NCI-H82 (cell line): ENCODE data around the gene GLTPD2.

Experiments used
- DNase-seq: peaks from one replicate; lab custom pipeline; 2025; lab: John Stamatoyannopoulos, UW

The GLTPD2 gene

GRCh38 chr17:4771519-4772234 lies 17.1 kb upstream of the GLTPD2 start, which contains the start of gene TM4SF5:
TSS of gene TM4SF5 (plus strand) at chr17:4771886. CDS start at chr17:4771923, 37 bp downstream.
- no peak for DNase-seq

GRCh38 chr17:4772235-4772613 lies 16.5 kb upstream of the GLTPD2 start:
- peak; percentile 45 for DNase-seq

GRCh38 chr17:4777969-4778760 lies 10.6 kb upstream of the GLTPD2 start:
- DNase-seq, result no peak

- DNase-seq, result no peak
Observed at GRCh38 chr17:4780325-4780955, 8.3 kb upstream of the GLTPD2 start.

GRCh38 chr17:4782652-4783051 lies 6.1 kb upstream of the GLTPD2 start:
- DNase-seq, result peak; percentile 74

GRCh38 chr17:4785311-4786105 lies 3.3 kb upstream of the GLTPD2 start:
- DNase-seq, result peak; percentile 56

GRCh38 chr17:4786106-4786511 lies 2.7 kb upstream of the GLTPD2 start, which contains the start of gene VMO1:
TSS of gene VMO1 (minus strand) at chr17:4786364. CDS start at chr17:4786352, 12 bp downstream.
- peak; percentile 95 for DNase-seq

- DNase-seq, result no peak
Observed at GRCh38 chr17:4786516-4786915, 2.2 kb upstream of the GLTPD2 start.

- DNase-seq, result no peak
Observed at GRCh38 chr17:4788159-4788806, 481 bp upstream of the GLTPD2 start.

- no peak for DNase-seq
Observed at GRCh38 chr17:4789701-4789950, 862 bp downstream of the GLTPD2 start.

- DNase-seq, result peak; percentile 92
Observed at GRCh38 chr17:4789951-4790704, 1.4 kb downstream of the GLTPD2 start.

- DNase-seq, result no peak
Observed at GRCh38 chr17:4790705-4791088, 1.9 kb downstream of the GLTPD2 start.

GRCh38 chr17:4795168-4795567 lies 6.4 kb downstream of the GLTPD2 start:
- no peak for DNase-seq

- DNase-seq, result peak; percentile 73
Observed at GRCh38 chr17:4796552-4796920, 7.8 kb downstream of the GLTPD2 start.

GRCh38 chr17:4800462-4801196 lies 11.9 kb downstream of the GLTPD2 start:
- DNase-seq, result no peak

- no peak for DNase-seq
Observed at GRCh38 chr17:4802228-4802627, 13.5 kb downstream of the GLTPD2 start, which contains the start of gene C17orf114. TSS of gene C17orf114 (minus strand) at chr17:4802328.

- peak; percentile 58 for DNase-seq
Observed at GRCh38 chr17:4806456-4806776, 17.7 kb downstream of the GLTPD2 start.

GRCh38 chr17:4806777-4807604 lies 18.2 kb downstream of the GLTPD2 start, which contains the start of gene PLD2:
TSS of gene PLD2 (plus strand) at chr17:4807152. CDS start at chr17:4807773, 621 bp downstream.
- peak; percentile 95 for DNase-seq
